ENCODE data around the gene ZBTB1. TPM values are rescaled to one million over a fixed set of nuclear protein-coding genes. Genes with fewer than 3 reads are reported as not detected.

Gene ZBTB1
- total RNA-seq, 2 experiments from 2014 or later: 146 to 147 TPM

- Mint-ChIP-seq H3K27ac (peak overlapping the region; percentile 2), H3K4me3 (peak overlapping the region; percentile 98), H3K9me3 (no peaks in the 10 kb centered on the region), H3K27me3 (peaks cover 6% of the 10 kb centered on the region), H3K36me3 (ENCODE audit: low read depth) (peaks cover 6% of the 10 kb centered on the region), H3K4me1 (ENCODE audit: low read depth) (peaks cover 43% of the 10 kb centered on the region)
- intact Hi-C loops (cut with DNase I, micrococcal nuclease): loop anchor here (2.0 to 10.0 kb wide), 4 partner anchors 39 to 997 kb away; partner anchors contain the start of genes CHURC1 (in 1 of the 2), PPP2R5E (in 1 of the 2) and ZBTB25 (in 1 of the 2)
- CTCF ChIA-PET: no interaction called here
- Histone ChIP-seq H3K9me3 (ENCODE audit: control insufficient read depth in 1 of 2, insufficient read depth in 1 of 2, low read length in 2 of 2) (peaks cover 0 to 24% of the 10 kb centered on the region in 2 experiments), H3K4me1 (ENCODE audit: insufficient read depth, low read length) (peaks cover 41% of the 10 kb centered on the region), H3K27ac (ENCODE audit: low read depth in 1 of 2, low read length in 2 of 2) (no peak overlapping the region), H3K4me3 (ENCODE audit: low read length) (peak overlapping the region; percentile 86), H3K27me3 (ENCODE audit: control insufficient read depth in 1 of 2, insufficient read depth in 2 of 2, low read length in 2 of 2) (no peaks in the 10 kb centered on the region), H3K36me3 (ENCODE audit: insufficient read depth, low read length) (no peaks in the 10 kb centered on the region)
- no peak for ATAC-seq (ENCODE audit: poor library complexity)
- TF ChIP-seq CTCF (IDR thresholded peaks at IDR 0.05): no peak
- POLR2A ChIA-PET: interaction anchor here (0.6 to 5.3 kb wide), 9 partner anchors 11 to 1253 kb away, joined by 3 to 67 read pairs (median 3); partner anchors contain the start of genes MTHFD1, ZBTB1 and ZBTB25
- peak in 3 of 14 experiments; percentile 14 to 42 (median 29) for DNase-seq
Measured at GRCh38 chr14:64541972-64542835, 37.6 kb downstream of the ZBTB1 start.

- H3K9me3 Mint-ChIP-seq: no peaks in the 10 kb centered on the region
- H3K27ac ChIP-seq (ENCODE audit: low read depth in 1 of 2, low read length in 2 of 2): no peak overlapping the region
- H3K4me1 Mint-ChIP-seq (ENCODE audit: low read depth): peaks cover 43% of the 10 kb centered on the region
- peaks cover 6% of the 10 kb centered on the region for H3K27me3 Mint-ChIP-seq
- no peaks in the 10 kb centered on the region for H3K36me3 ChIP-seq (ENCODE audit: insufficient read depth, low read length)
- DNase-seq (no peak), ATAC-seq (ENCODE audit: poor library complexity) (no peak)
- TF ChIP-seq CTCF (IDR thresholded peaks at IDR 0.05): no peak
- intact Hi-C loops (cut with DNase I, micrococcal nuclease): loop anchor here in 1 of 2 experiments (10.0 kb wide), 2 partner anchors 372 to 998 kb away; partner anchors contain the start of genes CHURC1 and PPP2R5E
- CTCF ChIA-PET: no interaction called here
- no peaks in the 10 kb centered on the region for H3K27me3 ChIP-seq (ENCODE audit: control insufficient read depth in 1 of 2, insufficient read depth in 2 of 2, low read length in 2 of 2)
- peaks cover 0 to 24% of the 10 kb centered on the region in 2 experiments for H3K9me3 ChIP-seq (ENCODE audit: control insufficient read depth in 1 of 2, insufficient read depth in 1 of 2, low read length in 2 of 2)
- H3K4me3 ChIP-seq (ENCODE audit: low read length): peak overlapping the region; percentile 86
- H3K27ac Mint-ChIP-seq: no peak overlapping the region
- H3K36me3 Mint-ChIP-seq (ENCODE audit: low read depth): peaks cover 6% of the 10 kb centered on the region
- peak overlapping the region; percentile 98 for H3K4me3 Mint-ChIP-seq
- H3K4me1 ChIP-seq (ENCODE audit: insufficient read depth, low read length): peaks cover 41% of the 10 kb centered on the region
- POLR2A ChIA-PET: interaction anchor here (0.7 to 1.4 kb wide), 4 partner anchors 12 to 155 kb away, joined by 3 to 6 read pairs (median 3); partner anchors contain the start of gene MTHFD1
Measured at GRCh38 chr14:64542836-64543201, 38.2 kb downstream of the ZBTB1 start.

- no peak for DNase-seq
- intact Hi-C loops (cut with DNase I, micrococcal nuclease): loop anchor here in 1 of 2 experiments (10.0 kb wide), 2 partner anchors 370 to 1000 kb away; partner anchors contain the start of genes CHURC1 and PPP2R5E
- no peaks in the 10 kb centered on the region for H3K36me3 ChIP-seq (ENCODE audit: insufficient read depth, low read length)
- H3K27me3 ChIP-seq (ENCODE audit: control insufficient read depth in 1 of 2, insufficient read depth in 2 of 2, low read length in 2 of 2): peaks cover 0 to 3% of the 10 kb centered on the region in 2 experiments
- Mint-ChIP-seq H3K9me3 (no peaks in the 10 kb centered on the region), H3K27me3 (peaks cover 11% of the 10 kb centered on the region), H3K36me3 (ENCODE audit: low read depth) (peaks cover 6% of the 10 kb centered on the region), H3K27ac (no peak overlapping the region), H3K4me1 (ENCODE audit: low read depth) (peaks cover 47% of the 10 kb centered on the region), H3K4me3 (no peak overlapping the region)
- H3K27ac ChIP-seq (ENCODE audit: low read depth in 1 of 2, low read length in 2 of 2): no peak overlapping the region
- ChIA-PET POLR2A (interaction anchor here (0.6 to 1.7 kb wide), 2 partner anchors 42 to 770 kb away, joined by 4 to 7 read pairs; no protein-coding TSS in a partner anchor), CTCF (interaction anchor here (0.6 kb wide), 2 partner anchors 9 to 53 kb away, joined by 3 read pairs; no protein-coding TSS in a partner anchor)
- no peak for ATAC-seq (ENCODE audit: poor library complexity)
- H3K9me3 ChIP-seq (ENCODE audit: control insufficient read depth in 1 of 2, insufficient read depth in 1 of 2, low read length in 2 of 2): peaks cover 0 to 24% of the 10 kb centered on the region in 2 experiments
- TF ChIP-seq CTCF (IDR thresholded peaks at IDR 0.05): no peak
- peaks cover 33% of the 10 kb centered on the region for H3K4me1 ChIP-seq (ENCODE audit: insufficient read depth, low read length)
- no peak overlapping the region for H3K4me3 ChIP-seq (ENCODE audit: low read length)
Measured at GRCh38 chr14:64544607-64545312, 40.2 kb downstream of the ZBTB1 start.

Measured in CD4-positive, alpha-beta T cell (primary cell).